Stimulated activated CD4-positive, alpha-beta T cell treated with anti-CD3 and anti-CD28 coated beads, Interleukin-4, amount 100 ng/mL, for 1 hour (primary cell): ENCODE measurements around the gene CMSS1.
"Not testable (repeated sequence)": the region's sequence is repeated elsewhere in the genome, so short reads cannot be mapped to it uniquely, and the experiment has no call there.

ENCODE experiments used
- DNase-seq: peaks from one replicate; pipeline ENCODE4 v3.0.0-alpha.2; 2020

The CMSS1 gene

DNA sequence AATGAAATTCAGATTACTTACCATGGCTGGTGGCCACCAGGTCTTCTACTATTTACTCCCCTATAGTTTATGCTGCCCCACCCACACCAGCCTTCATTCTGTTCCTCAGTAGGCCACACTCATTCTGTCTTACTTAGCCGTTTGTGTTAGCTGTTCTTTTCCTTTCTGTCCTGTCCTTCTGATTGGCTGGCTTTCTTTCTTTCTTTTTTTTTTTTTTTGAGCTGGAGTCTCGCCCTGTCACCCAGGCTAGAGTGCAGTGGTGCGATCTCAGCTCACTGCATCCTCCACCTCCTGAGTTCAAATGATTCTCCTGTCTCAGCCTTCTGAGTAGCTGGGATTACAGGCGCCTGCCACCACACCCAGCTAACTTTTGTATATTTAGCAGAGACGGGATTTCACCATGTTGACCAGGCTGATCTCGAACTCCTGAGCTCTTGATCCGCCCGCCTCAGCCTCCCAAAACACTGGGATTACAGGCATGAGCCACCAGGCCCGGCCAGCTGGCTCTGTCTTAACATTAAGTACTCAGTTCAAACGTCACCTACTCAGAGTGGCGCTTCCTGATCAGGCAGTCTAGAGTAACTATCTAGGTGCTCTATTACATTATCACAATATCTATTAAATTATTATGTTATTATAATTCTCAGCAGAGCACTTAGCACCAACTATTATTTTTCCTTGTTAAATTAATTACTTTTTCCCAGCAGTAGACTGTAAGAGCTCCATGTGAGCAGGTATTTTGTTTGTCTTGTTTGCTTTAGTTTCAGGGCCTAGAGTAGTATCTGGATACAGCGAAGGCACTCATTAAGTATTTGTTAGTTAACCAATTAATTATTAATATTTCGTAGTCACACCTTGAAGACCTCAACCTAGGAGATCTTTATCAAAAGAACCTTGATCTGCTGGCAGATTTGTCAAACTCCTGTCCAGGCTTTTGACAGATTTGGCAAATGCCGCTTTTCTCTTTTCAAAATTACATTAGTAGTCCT is 6.4 kb downstream of the CMSS1 start:
- DNase-seq, result no peak

DNA sequence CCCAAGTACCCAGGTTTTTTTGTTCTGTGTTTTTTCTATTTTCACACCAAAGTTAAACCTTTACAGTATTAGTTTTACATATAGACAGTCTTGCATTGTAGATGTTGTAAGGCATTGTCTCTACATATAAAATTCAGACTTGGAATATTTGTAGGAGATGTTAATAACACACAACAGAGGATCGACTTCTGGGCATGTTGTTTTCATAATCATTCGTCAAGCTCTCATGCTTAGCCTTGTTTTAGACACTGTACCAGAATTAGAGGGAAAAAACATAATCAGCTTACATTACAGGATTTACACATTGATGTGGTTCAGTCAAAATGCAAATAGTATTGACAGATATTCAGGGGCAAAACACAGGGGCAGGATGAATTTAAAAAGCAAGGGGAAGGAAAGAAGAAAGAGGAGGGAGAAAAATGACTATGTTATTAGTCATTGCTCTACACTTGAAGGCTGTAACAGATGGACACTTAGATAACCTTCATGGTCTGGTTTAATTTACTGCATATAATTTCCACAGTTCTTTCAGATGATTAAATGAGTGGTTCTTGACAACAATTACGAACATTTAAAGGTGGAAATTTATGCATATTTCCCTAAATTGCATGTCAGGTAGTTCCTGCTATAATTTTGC is 7.5 kb downstream of the CMSS1 start:
- no peak for DNase-seq

DNA sequence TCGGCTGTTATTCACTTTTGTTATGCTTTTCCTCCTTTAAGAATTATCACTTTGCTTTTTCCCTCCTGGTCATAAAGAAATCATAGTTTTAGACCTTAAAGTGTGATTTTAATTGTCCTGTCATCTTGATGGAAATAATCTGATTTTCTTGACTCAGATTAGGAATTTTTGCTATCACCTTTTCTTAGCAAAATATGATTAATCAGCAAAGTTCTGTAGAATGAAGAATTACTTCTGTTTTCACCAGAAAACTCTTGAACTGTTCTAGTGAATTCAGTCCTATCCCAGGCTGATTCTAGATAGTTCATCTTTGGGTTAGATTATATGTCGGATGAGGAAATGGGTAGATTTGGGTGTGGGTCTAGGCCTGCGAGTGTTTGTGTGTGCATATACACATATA is 12.2 kb downstream of the CMSS1 start:
- no peak for DNase-seq

DNA sequence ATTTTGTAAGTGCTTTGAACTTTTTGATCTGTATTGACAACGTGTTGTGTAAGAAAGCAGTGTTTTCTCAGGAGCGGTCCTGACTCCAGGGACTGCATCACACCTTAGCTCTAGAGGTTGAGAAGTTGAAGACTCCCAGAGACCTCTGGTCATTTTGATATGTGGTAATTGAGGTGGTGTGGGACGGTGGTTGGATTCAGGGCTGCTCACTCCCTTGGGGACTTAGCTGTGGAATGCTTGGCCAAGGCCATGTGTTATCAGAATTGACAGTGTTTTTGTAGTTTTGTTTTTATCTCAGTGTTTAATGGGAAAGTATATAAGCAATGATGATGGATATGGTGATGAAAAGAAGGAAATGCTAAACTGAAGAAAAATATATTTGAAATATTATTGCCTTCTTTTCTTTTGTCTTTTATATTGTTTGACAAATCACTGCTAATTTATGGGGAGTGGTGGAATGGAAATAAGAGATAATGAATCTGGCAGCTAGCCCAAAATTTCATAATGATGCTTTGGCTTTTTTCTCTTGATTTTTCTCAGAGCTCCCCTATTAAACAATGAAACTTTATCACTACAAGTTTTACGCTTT is 16.0 kb downstream of the CMSS1 start:
- no peak for DNase-seq

DNA sequence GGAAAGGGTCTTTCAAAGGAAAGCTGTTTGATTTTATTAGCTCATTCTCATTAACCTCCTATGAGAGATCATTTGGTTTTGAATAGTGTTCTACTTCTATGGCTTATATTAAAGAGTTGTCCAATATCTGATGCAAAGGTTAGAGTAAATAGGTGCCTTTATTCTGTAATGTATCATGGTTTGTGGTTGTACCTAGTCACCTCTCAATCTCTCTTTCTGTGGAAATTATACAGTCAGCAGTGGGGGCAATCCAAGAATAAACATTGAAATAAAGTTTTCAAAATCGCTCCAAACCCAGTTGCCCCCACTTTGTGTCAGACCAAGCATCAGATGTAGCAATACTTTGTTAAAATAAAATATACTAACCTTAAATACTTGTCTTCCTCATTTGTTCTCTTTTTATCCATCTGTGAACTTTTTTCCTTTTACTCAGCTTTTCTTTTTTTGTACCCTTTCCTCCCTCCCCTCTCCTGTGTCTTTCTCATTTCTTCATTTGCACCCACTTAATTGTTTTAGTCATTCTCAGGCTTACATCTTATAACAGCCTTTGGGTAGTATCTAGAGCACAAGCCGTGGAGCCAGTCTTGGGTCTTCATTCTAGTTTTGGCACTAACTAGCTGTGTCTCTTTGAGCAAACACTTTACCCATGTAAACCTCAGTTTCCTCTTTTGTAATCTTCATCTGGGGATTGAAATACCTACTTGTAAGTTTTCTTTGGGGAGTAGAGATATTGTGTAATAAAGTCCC is 16.7 kb downstream of the CMSS1 start:
- no peak for DNase-seq

DNA sequence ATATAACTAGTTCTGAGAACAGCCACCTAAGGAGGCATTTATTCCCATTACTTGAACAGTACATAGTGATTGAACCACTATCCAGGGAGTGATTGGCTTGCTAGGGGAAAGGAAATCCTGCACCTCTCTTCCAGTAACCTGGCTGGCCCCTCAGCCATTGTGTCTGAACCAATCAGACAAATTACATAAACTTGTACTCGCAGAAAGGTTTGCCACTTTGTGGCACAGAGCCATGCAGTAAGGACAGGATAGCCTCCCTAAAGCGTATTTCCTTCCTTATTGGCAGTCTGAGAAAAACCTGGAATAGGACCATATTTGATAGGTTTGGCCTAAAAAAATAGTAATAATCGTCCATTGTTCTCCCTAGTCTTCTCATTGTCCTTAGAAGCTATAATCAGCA is 19.0 kb downstream of the CMSS1 start:
- DNase-seq, result no peak

DNA sequence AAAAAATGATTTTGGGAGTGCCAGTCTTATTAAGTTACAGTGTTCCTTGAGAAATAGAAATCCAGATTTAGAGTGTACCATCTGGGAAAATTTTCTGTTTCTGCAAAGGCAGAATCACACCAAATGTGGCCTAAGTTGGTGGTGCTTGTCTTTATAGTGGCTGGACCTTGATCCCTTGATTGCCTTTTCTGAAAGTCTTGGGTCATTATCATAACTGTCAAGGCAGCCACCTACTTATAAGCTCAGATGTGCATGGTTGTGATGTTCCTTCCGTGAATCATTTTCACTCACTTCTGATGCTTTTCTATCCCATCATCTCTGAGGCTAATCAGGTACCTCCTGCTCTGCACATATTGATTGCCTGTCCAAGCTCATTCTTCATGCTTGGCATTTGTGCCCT is 20.1 kb downstream of the CMSS1 start:
- no peak for DNase-seq

DNA sequence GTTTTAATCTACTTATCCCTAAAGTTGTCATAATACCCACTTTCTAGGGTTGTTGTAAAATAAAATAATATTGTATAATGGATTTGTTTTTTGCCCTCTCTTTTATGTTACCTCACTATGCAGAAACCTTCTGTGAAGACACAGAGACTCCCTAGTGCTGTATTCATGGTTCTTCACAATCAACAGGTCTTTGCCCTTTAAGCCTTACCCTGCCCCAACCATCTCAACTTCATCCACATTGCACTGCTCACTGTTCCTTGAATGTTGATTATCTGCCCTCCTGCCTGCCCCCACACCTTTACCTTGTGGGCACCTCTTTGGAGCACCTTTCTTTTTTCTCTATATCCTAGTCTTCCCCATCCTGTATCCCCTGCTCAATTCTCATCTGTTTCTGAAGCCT is 21.1 kb downstream of the CMSS1 start:
- no peak for DNase-seq

DNA sequence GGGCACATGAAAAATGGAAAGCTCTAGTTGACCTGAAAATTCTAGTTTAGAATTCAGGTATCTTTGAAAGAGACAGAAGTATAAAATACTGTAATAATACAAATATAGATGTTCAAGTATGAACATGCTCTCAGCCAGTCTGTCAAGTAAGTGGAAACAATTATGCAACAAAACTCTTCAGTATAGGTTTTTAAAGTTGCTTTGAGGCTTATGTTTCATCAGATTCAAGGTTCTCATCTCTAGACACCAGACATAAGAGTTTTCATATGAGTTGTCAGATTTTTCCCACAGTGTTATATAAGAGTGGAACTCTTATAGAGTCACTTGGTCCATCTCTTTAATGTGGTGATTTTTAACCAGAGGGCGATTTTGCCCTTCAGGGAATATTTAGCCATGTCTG is 22.0 kb downstream of the CMSS1 start:
- no peak for DNase-seq

DNA sequence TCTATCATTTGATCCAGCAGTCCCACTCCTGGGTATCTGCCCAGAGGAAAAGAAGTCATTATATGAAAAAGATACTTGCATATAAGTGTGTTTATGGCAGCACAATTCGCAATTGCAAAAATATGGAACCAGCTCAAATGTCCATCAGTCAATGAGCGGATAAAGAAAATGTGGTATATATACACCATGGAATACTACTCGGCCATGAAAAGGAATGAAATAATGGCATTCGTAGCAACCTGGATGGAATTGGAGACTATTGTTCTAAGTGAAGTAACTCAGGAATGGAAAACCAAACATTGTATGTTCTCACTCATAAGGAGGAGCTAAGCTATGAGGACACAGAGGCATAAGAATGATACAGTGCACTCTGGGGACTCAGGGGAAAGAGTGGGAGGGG is 24.3 kb downstream of the CMSS1 start:
- not testable (repeated sequence) for DNase-seq

DNA sequence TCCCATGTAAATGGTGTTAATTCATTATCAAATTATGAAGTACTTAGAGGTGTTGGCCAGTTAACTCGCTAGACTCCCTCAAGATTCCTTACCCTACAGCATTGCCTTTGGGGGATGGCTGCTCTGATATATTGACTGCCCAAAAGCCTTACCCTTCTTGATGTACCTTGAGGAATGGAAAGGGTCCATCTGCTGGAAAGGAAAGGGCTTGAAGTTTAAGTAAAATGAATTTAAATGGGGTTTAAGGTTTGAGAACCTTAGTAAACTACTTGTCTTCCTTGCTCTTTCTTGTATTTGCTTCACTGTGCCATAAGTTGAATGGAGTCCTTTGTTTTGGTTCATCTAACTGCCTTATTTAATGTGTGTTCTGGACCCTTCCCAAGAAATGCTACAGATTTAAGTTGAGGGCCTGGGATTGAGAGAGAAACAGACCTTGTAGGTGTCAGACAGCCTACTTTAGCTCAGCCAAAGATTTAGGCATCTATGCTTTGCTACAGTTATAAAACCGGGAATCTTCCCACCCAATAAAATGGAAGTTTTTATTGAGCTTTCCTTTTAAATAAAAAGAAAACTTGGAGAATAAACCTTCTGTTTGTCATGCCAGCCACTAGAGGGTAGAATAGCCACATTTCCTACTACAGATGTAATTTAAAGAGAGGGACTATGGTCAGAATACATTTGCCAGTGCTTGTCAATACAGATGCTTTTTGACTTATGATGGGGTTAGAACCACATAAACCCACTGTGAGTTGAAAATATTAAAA is 25.3 kb downstream of the CMSS1 start:
- no peak for DNase-seq

DNA sequence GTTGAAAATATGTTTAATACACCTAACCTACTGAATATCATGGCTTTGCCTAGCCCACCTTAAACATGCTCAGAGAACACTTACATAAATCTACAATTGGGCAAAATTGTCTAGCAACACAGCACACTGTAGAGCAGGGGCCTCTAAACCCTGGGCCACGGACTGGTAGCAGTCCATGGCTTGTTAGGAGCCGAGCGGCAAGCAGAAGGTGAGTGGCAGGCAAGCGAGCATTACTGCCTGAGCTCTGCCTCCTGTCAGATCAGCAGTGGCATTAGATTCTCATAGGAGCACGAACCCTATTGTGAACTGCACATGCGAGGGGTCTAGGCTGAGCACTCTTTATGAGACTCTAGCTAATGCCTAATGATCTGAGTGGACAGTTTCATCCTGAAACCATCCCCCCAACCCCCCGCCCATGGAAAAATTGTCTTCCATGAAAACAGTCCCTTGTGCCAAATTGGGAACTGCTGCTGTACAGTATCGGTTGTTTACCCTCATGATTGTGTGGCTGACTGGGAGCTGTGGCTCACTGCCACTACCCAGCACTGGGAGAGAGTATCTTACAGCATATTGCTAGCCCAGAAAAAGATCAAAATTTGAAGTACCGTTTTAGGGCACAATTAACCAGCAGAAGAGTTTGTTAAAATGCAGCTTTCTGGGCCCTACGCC is 26.1 kb downstream of the CMSS1 start:
- DNase-seq, result no peak

DNA sequence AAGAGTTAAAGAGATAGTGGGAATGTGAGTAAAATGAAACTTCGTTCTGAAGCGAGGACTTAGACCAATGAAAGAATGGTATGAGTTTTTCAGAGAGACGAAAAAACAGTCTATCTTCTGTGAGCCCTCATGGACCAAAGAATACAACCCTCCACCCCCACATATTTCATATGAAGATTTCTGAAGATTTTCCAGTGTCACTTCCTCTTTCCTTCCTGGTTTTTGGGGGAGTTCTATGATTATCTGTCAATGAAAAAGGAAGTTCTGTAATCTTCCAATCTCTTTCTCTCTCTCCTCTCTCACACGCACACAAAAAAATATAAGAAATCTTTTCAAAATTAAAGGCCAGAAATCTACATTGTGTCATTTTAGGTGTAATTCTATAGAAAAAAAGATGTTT is 27.7 kb downstream of the CMSS1 start:
- DNase-seq, result no peak

DNA sequence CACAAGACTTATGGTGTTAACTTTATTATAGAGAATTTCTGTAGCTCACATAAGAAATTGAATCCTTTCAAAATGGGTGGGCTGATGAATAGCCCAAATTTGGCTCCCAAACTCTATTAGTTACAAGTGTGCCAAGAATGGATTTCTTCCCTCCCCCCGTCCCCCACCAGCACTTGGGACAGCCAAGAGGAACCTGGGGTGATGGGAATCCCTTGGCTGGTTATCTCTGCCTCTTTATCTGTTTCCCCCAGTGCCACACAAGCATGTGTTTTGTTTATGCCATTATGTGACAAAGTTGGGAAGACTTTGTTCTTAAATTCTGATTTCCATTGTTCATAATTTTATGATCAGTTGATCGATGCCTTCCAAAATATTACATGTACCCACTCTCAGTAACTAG is 28.3 kb downstream of the CMSS1 start:
- DNase-seq, result no peak

DNA sequence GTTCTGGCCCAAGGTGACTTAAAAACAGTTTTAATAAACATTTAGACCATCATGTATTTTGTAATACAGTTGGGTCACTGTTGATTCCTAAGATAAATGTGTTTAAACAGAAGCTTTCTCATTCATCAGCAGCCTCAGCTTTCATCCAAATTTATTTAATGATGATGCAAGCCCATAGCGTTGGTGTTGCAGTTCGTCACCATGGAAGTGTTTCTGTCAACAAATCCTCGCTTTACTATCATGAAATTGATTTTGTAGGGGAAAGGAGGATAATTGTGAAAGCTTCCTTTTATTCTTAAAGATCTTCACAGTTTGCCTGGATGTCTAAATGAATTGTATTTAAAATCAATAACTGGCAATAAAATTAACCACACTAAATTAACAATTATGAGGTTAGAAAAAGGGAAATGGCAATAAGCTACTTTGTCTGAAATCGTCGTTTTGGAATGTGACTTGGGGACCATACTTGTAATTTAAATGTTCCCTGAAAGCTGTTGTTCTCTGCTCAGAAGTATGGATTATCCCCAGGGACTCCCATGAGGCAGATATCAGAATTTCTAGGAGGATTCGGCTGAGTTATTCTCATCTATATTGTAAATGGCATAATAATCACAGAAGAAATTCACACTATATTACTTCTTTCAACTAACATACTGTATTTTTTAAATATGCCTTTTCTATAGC is 29.0 kb downstream of the CMSS1 start:
- no peak for DNase-seq

DNA sequence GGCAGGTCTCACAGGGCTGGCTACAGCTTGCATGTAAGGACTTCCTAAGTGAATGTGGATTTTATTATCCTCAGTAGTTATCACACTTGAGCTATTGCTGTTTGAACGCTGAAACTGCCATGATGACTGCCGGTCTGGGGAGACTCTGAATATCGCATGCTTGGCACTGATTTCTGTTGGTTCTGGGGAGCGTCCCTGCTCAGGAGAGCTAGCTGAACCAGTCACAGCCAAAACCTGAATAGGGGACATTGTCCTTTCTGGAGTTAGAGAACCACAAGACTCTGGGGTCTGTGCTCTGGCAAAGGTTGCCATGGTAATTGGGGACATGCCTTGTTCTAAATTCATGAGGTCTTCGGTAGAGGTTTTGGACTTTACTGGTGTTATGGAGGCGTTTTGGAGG is 30.8 kb downstream of the CMSS1 start:
- no peak for DNase-seq

DNA sequence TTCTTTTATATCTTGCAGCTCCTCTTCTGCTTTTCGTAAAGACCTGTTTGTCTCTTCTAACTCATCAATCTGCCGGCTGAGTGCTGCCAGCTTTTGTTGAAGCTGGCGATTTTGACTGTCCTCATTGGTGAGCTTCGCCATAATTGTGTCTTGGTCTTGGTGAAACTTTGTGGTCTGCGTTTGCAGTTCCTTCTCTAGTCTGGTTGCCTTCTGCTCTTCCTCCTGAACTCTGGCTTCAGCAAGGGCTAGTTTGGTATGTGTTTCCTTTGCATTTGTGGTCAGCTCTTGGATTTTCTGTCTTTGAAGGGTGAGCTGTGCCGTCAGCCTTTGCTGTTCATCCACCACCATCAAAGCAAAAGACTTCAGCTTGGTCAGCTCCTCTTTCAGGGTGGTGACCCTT is 32.9 kb downstream of the CMSS1 start:
- no peak for DNase-seq

DNA sequence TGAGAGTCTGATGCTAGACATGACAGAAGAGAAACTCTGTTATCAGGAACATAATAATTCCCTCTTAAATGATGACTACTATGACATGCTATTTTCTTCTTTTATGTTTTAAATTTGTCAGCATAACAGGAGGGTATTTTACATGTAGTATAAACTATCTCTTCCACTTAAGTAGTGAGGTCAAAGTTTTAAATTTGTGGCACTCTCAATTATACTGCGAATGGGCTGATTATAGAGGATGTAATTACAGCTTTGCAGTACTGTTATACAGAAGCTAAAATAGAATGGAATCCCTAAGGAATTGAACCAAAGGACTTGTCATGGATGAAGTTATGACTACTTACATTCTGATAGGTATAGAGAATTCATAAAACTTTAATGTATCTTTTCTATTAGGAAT is 34.3 kb downstream of the CMSS1 start:
- DNase-seq, result no peak

DNA sequence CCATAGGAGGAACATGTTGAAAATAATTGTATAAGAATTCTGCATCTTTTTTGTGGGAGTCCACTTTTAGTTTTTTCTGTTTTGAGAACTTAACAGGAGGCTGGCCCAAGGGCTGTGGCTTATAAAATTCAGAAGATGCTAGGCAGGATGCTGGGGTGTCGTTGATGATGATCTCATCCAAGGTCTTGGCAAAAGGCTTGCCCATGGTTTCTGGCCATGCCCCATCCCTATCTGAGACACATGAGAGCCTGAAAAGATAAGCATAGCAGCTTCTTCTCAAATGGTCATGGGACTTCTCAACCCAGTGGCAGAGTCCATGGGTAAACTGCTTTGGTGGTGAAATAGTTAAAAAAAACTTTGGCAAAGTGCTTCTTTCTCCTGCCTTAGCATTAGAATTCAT is 35.2 kb downstream of the CMSS1 start:
- no peak for DNase-seq

DNA sequence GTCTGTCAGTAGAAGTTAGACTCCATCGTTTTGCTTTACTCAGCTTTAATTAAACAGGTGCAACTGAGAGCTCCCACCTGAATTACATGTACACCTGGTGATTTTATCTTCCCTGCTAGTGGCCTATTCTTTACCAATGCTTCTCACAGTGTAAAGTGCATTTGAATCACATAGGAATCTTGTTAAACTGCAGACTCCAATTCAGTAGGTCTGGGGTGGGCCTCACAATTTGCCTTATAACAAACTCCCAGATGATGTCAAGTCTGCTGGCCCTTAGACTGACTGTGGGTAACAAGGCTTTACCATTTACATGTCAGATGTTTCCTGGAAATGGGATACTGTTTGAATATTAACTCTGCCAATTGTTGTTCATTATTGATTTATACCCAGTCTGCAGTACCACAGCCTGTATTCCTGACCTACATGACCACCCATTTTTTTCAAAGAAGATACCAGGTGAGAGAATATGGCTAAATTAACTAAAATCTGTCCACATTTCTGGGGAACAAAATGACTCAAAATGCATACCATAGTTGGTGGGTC is 37.2 kb downstream of the CMSS1 start:
- DNase-seq, result no peak

DNA sequence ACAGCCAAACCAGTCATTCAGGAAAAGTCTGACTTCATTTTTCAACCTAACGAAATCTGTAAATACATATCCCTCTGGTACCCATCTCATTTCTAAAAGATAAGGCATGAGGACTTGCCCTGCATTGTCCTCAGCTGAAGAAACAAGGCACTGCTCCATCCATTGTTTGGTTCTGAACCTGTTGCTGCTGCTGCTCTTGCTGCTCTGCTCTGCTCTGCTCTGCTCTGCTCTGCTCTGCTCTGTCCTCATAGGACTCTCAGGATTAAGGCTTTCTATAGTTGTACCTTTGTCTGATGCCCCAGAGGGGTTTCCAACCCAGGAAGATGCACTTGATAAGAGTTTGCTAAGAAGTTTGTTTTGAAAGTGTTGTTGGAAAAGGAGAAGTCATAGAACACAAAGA is 38.2 kb downstream of the CMSS1 start:
- no peak for DNase-seq
